ENCODE measurements around the gene CELA2B. TPM values are rescaled to one million over a fixed set of nuclear protein-coding genes. Genes with fewer than 3 reads are reported as not detected.

Gene CELA2B
- total RNA-seq, 1 donor, result 0.36 TPM

DNA sequence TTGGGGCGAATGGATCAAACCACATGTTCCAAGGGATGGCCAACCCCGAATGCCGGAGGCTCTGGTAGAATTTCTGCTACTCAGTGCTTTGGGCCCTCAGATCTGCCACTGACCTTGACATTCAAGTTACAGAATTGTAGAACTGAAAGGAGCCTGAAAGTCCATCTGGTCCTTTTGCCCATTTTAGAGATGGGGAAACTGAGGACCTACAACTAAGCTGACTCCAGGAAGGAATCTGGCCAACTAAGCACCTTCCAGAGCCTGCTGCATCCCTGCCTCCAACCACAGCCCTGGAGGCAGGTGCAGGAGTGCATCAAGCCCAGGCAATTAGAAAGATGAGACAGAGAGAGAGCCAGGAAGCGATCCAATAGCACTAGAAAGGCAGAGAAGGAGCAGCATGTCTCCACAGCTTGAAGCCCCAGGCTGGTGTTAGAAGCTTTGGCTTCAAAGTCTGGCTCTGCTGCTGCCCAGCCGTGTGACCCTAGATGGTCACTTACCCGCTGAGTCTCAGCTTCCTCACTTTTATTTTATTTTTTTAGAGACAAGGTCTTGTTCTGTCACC, 38.9 kb upstream of the CELA2B start:
- Histone ChIP-seq H3K4me1 (ENCODE audit: insufficient read depth, low read length) (peaks cover 9% of the 10 kb centered on the region), H3K27me3 (ENCODE audit: insufficient read depth, low read length) (no peaks in the 10 kb centered on the region), H3K36me3 (ENCODE audit: insufficient read depth, low read length) (no peaks in the 10 kb centered on the region), H3K79me2 (ENCODE audit: insufficient read depth, low read length) (no peaks in the 10 kb centered on the region), H4K20me1 (ENCODE audit: insufficient read depth, low read length) (no peaks in the 10 kb centered on the region), H3K4me3 (ENCODE audit: insufficient read depth, low read length) (no peak overlapping the region), H3K4me2 (ENCODE audit: insufficient read depth, low read length) (no peak overlapping the region), H3K27ac (ENCODE audit: low read depth, low read length) (no peak overlapping the region), H3K9me3 (ENCODE audit: low read depth, low read length) (no peaks in the 10 kb centered on the region), H2AFZ (ENCODE audit: low read length) (no peak overlapping the region)
- DNase-seq (ENCODE audit: insufficient read length, low spot score, missing footprints), result peak; percentile 44
- TF ChIP-seq, protein P1, sequence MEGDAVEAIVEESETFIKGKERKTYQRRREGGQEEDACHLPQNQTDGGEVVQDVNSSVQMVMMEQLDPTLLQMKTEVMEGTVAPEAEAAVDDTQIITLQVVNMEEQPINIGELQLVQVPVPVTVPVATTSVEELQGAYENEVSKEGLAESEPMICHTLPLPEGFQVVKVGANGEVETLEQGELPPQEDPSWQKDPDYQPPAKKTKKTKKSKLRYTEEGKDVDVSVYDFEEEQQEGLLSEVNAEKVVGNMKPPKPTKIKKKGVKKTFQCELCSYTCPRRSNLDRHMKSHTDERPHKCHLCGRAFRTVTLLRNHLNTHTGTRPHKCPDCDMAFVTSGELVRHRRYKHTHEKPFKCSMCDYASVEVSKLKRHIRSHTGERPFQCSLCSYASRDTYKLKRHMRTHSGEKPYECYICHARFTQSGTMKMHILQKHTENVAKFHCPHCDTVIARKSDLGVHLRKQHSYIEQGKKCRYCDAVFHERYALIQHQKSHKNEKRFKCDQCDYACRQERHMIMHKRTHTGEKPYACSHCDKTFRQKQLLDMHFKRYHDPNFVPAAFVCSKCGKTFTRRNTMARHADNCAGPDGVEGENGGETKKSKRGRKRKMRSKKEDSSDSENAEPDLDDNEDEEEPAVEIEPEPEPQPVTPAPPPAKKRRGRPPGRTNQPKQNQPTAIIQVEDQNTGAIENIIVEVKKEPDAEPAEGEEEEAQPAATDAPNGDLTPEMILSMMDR (IDR thresholded peaks at IDR 0.05; ENCODE audit: extremely low read depth, low read depth, low read length), result no peak

DNA sequence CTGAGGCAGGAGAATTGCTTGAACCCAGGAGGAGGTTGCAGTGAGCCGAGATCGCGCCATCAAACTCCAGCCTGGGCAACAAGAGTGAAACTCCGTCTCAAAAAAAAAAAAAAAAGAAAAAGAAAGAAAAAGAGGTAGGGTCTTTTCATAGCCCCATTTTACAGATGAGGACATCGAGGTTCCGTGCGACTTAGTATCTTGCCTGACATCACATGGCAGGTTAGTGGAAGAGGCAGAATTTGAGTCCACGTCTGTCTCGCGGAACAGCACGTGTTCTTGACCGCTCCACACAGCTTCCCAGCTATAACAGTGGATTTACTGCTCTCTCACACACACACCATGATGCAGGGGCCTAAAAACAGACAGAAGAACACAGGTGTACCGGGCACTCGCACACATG, 36.6 kb upstream of the CELA2B start:
- no peak overlapping the region for H2AFZ ChIP-seq (ENCODE audit: low read length)
- no peaks in the 10 kb centered on the region for H4K20me1 ChIP-seq (ENCODE audit: insufficient read depth, low read length)
- H3K4me2 ChIP-seq (ENCODE audit: insufficient read depth, low read length), result no peak overlapping the region
- no peaks in the 10 kb centered on the region for H3K36me3 ChIP-seq (ENCODE audit: insufficient read depth, low read length)
- no peak overlapping the region for H3K27ac ChIP-seq (ENCODE audit: low read depth, low read length)
- TF ChIP-seq, protein P1 (IDR thresholded peaks at IDR 0.05; ENCODE audit: extremely low read depth, low read depth, low read length), result no peak
- peaks cover 2% of the 10 kb centered on the region for H3K27me3 ChIP-seq (ENCODE audit: insufficient read depth, low read length)
- no peak overlapping the region for H3K4me3 ChIP-seq (ENCODE audit: insufficient read depth, low read length)
- no peaks in the 10 kb centered on the region for H3K9me3 ChIP-seq (ENCODE audit: low read depth, low read length)
- DNase-seq (ENCODE audit: insufficient read length, low spot score, missing footprints), result no peak
- no peaks in the 10 kb centered on the region for H3K4me1 ChIP-seq (ENCODE audit: insufficient read depth, low read length)
- no peaks in the 10 kb centered on the region for H3K79me2 ChIP-seq (ENCODE audit: insufficient read depth, low read length)

DNA sequence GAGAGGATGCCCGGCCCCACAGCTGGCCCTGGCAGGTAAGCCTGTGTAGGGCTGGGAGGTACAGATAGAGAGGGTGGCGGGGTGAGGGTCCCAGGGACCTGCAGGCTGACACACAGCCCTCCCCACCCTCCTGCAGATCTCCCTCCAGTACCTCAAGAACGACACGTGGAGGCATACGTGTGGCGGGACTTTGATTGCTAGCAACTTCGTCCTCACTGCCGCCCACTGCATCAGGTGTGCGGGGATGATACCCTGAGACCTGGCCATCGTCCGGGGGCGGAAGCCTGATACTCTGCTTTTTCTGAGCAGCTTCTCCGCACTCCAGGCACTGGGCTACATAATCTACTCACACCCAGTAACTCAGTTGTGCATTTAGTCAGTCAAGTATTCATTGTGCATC, 35.5 kb upstream of the CELA2B start:
- no peaks in the 10 kb centered on the region for H3K4me1 ChIP-seq (ENCODE audit: insufficient read depth, low read length)
- H3K4me3 ChIP-seq (ENCODE audit: insufficient read depth, low read length), result no peak overlapping the region
- peaks cover 3% of the 10 kb centered on the region for H3K27me3 ChIP-seq (ENCODE audit: insufficient read depth, low read length)
- TF ChIP-seq, protein P1 (IDR thresholded peaks at IDR 0.05; ENCODE audit: extremely low read depth, low read depth, low read length), result no peak
- no peak overlapping the region for H2AFZ ChIP-seq (ENCODE audit: low read length)
- no peak overlapping the region for H3K4me2 ChIP-seq (ENCODE audit: insufficient read depth, low read length)
- H3K9me3 ChIP-seq (ENCODE audit: low read depth, low read length), result no peaks in the 10 kb centered on the region
- no peak overlapping the region for H3K27ac ChIP-seq (ENCODE audit: low read depth, low read length)
- H4K20me1 ChIP-seq (ENCODE audit: insufficient read depth, low read length), result no peaks in the 10 kb centered on the region
- H3K36me3 ChIP-seq (ENCODE audit: insufficient read depth, low read length), result no peaks in the 10 kb centered on the region
- H3K79me2 ChIP-seq (ENCODE audit: insufficient read depth, low read length), result no peaks in the 10 kb centered on the region
- DNase-seq (ENCODE audit: insufficient read length, low spot score, missing footprints), result peak; percentile 53

DNA sequence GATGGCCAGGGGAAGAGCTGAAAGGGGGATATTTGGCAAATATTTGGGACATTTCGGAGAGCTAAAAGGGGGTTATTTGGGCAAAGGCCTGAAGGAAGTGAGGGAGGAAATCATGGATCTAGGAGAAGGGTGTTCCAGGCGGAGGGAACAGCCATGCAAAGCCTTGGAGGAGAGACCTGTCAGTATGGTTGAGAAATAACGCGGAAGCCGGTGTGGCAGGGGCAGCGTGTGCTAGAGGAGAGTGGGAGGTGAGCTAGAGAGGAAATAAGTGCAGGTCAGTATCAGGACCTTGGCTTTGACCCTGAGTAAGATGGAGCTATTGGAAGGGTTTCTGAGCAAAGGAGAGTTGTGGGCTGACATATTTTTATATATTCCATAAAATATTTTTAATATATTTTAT, 34.7 kb upstream of the CELA2B start:
- Histone ChIP-seq H3K27me3 (ENCODE audit: insufficient read depth, low read length) (peaks cover 3% of the 10 kb centered on the region), H3K27ac (ENCODE audit: low read depth, low read length) (no peak overlapping the region), H3K4me3 (ENCODE audit: insufficient read depth, low read length) (no peak overlapping the region), H3K9me3 (ENCODE audit: low read depth, low read length) (no peaks in the 10 kb centered on the region), H3K4me2 (ENCODE audit: insufficient read depth, low read length) (no peak overlapping the region), H3K79me2 (ENCODE audit: insufficient read depth, low read length) (no peaks in the 10 kb centered on the region), H4K20me1 (ENCODE audit: insufficient read depth, low read length) (no peaks in the 10 kb centered on the region), H3K4me1 (ENCODE audit: insufficient read depth, low read length) (no peaks in the 10 kb centered on the region), H2AFZ (ENCODE audit: low read length) (no peak overlapping the region), H3K36me3 (ENCODE audit: insufficient read depth, low read length) (no peaks in the 10 kb centered on the region)
- no peak for DNase-seq (ENCODE audit: insufficient read length, low spot score, missing footprints)
- TF ChIP-seq, protein P1 (IDR thresholded peaks at IDR 0.05; ENCODE audit: extremely low read depth, low read depth, low read length), result no peak

Measured in osteoblast (primary cell).